GM19035 (cell line): Measurements from ENCODE around the gene ZC3H18.

ENCODE experiments used
- ATAC-seq: cut with Tn5 transposase; IDR thresholded peaks from one replicate; pipeline ENCODE4 v1.9.1; 2021; ENCODE audit not compliant: unreplicated experiment

Gene ZC3H18

DNA sequence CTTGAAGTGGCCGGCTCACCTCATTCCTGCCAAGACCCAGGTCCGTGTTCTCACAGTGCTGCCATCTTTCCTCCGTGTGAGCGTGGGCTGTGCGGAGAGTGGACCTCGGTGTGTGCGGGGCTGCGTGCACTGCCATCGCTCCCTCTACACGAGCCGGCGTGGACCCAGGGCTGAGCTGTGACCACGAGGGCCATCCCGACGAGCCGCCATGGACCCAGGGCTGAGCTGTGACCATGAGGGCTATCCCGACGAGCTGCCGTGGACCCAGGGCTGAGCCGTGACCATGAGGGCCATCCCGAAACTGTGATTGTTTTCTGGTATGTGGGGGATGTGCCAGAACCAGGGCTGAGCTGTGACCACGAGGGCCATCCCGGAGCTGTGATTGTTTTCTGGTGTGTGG, 101.6 kb downstream of the ZC3H18 start:
- ATAC-seq = no peak

DNA sequence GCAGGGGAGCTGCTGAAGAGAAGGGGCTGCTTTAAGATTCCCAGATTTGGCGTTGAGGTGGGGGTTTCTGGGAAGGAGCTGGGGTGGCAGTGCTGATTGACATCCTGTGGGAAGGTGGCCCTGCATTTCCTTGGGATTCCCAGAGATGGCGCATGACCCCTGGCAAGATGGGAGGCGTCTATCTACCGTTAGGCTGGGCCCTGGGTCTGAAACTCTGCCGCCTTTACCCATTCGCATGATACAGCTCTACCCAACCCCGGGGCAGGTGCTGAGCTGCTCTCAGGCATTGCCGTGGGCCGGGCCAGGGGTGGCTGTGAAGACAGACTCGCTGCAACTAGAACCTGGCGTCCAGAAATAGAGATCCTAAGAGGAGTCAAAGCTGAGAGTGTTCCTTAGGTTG, 102.6 kb downstream of the ZC3H18 start:
- no peak for ATAC-seq

DNA sequence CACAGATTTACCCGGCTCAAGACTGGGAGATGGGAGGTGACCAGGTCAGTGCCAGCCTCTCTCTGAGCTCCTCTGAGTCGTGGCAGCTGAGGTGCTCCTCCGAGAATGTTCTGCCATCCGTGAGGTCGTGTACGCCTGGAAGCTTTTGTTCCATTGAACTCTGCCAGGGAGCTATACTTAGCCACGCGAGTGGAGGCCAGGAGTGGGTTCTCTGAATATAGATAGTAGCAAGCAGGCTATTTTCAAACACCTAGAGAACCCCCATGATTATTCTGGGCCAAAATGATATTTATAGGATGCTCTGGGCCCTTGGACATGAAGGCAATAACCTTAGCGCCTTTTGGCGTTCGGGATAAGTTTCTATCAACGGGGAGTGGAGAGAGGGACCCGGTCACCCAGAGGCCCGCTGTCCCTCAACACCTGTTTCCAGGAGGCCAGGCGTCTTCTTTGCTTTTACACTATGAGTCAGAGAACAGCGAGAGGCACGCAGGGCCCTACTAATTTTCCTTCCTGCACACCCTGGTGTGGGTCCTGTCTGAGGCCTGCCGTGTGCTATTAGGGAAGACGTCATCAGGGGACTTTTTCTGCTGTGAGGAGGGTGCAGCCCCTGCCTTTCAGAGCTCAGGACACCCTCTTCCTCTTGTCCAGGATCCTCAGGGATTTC, 103.6 kb downstream of the ZC3H18 start:
- no peak for ATAC-seq

DNA sequence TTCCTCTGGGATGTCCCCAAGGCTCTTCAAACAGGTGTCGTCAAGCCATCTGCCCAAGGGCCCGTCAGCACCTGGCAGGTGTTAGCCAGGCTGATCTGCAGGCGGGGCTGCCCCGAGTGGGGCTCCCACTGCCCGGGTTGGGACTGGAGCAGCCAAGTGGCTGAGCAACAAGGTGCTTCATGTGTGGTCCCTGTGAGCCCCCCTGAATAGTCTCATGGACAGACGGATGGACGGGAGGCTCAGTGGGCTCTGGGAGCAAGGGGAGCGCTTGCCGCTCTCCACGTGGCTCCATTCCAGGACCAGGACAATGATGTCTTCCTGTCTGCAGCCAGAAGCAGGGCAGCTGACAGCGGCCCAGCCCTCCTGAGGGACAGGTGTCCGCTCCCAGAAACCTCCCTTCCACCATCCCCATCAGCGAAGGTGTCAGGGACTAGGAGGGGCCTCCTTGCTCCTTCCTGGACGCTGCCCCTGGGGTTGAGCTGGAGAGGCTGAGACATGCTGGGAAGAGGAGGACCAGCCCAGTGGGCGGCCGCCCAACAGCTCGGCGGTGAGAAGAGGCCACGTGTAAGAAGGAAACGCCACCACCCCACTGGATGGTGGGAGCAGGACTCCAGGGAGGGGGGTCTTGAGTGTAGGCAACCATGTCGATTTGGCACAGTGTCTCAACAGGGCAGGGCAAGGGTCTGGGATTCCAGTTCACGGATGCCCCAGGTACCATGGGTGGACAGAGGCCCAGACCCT, 106.5 kb downstream of the ZC3H18 start:
- ATAC-seq = no peak

DNA sequence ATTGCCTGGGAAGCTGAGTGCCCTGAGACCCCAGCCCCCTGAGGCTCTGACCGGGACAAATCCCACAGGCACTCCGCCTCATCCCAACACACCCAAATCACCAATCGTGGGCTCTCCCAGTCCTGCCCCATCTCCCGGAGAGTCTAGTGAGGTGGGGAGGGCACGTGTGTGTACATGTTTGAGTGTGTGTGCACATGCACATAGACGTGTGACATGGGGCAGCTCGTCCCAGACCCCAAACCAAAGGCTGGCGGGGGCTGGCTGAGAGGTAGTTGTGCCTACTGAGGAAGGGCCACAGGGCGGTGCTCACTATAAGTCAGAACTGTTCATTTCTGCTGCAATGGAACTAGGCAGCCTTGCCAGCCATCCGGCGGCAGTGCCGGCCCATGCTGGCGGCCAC, 107.5 kb downstream of the ZC3H18 start:
- no peak for ATAC-seq

DNA sequence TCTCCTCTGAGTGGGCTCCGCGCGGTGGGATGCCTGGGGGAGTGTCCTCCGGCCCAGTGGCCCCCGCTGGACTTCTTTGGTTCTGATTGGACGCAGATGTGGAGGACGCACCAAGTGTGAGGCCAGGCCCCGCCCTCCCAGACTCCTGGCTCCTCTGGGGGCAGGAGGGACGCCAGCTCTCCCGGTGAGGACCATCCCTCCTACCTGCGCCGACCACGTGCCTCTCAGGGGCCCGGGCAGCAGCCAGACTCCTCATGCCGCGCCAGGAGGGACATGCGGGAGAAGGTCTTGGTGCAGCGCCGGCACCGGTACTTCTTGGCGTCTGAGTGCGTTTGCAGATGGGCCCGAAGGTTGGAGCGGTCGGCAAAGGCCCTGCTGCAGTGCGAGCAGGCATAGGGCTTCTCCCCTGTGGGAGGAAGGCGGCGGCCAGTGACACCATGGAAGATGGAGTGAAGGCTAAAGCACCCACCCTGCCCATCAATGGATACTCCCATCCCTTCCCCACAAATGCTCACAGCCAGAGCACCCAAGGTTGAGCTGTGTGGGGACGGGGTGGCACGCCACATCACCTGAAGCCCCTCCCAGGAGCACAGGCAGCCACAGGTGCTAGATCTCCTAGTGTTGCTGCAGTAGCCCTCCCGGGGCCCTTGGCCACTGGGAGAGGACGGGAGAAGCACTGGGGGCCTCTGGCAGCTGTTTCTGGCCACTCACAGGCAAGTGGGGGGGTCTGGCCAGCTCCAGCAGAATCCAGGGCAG, 108.2 kb downstream of the ZC3H18 start:
- no peak for ATAC-seq

DNA sequence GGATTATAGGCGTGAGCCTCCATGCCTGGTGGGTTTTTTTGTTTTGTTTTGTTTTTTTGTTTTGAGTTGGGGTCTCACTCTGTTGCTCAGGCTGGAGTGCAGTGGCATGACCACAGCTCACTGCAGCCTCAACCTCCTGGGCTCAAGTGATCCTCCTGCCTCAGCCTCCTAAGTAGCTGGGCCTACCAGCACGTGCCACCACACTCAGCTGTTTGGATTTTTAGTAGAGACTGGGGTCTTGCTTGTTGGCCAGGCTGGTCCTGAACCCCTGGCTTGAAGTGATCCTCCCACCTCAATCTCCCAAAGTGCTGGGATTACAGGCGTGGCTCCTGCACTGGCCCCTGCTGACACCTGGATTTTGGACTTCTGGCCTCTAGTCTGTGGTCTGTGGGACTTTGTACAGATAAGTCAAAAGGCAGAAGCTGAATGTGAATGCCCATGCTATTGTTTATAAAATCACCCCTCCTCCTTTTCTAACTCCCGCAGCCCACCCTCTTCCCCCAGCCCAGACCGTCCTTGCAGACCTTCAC, 110.4 kb downstream of the ZC3H18 start:
- no peak for ATAC-seq

DNA sequence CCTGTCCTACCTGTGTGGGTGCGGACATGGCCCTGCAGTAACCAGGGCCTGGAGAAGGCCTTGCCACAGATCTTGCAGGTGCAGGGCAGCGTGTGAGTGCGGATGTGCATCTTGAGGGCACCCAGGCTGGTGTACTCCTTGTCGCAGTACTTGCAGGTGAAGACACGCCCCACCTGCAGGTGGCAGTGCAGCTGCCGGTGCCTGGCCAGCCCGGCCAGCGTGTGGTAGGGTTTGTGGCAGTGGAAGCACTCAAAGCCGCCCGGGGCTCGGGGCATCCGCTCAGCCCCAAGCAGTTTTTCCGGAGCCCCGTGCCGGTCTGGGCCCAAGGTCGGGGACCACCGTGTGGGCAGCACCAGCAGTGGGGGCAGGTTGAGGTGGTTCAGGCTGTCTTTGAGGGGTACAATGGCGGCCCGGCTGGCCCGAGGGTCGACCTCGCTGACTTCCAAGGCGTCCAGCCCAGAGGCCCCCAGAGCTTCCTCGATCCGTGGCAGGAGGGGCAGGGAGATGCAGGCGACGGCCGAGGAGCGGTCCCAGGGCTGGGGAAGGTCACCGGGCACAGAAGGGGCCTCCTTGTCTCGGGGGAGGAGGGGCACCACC, 111.0 kb downstream of the ZC3H18 start:
- ATAC-seq = no peak
